WTC11 (cell line): Measurements from ENCODE around the gene BMP8B. TPM values are rescaled to one million over a fixed set of nuclear protein-coding genes. Genes with fewer than 3 reads are reported as not detected.

Experiments used
- ATAC-seq: fragments of 200-7000 bp; cut with Tn5 transposase; 2 replicates; pipeline ENCODE4 v1.10.0; 2021; ENCODE audit warnings: mild to moderate bottlenecking, moderate library complexity
- CTCF ChIA-PET: fragments of 300-600 bp; sonication (Branson Sonifier 250); formaldehyde crosslinking; loops from one replicate; lab custom pipeline; 2021; ENCODE audit warnings: antibody characterized with exemption; lab: Charles Lee
- POLR2A ChIA-PET: fragments of 350-600 bp; sonication (Branson Sonifier 250); formaldehyde crosslinking; loops from one replicate; lab custom pipeline; 2021; ENCODE audit warnings: antibody characterized with exemption; lab: Charles Lee
- DNase-seq: peaks from one replicate; pipeline ENCODE4 v3.0.0; 2021; ENCODE audit warnings: low spot score
- H3K27ac Mint-ChIP-seq: 2 replicates; pipeline ENCODE4 v1.8.0; 2021; ENCODE audit warnings: mixed read lengths
- H3K27me3 Mint-ChIP-seq: 2 replicates; pipeline ENCODE4 v1.8.0; 2021; ENCODE audit warnings: low read depth, mild to moderate bottlenecking, moderate library complexity, mixed read lengths
- H3K36me3 Mint-ChIP-seq: 2 replicates; pipeline ENCODE4 v1.8.0; 2021; ENCODE audit warnings: mixed read lengths
- H3K4me1 Mint-ChIP-seq: 2 replicates; pipeline ENCODE4 v1.8.0; 2022; ENCODE audit warnings: mixed read lengths
- H3K4me3 Mint-ChIP-seq: 2 replicates; pipeline ENCODE4 v1.8.0; 2021; ENCODE audit warnings: mild to moderate bottlenecking, moderate library complexity, mixed read lengths
- H3K9me3 Mint-ChIP-seq: 2 replicates; pipeline ENCODE4 v1.8.0; 2021; ENCODE audit warnings: mixed read lengths
- ATF1 ChIP-seq: sonication (generic); formaldehyde crosslinking; IDR thresholded peaks from 2 replicates; pipeline ENCODE4 v1.8.1; 2023; ENCODE audit warnings: mild to moderate bottlenecking, moderate library complexity, missing genetic modification reagents
- ELF4 ChIP-seq: sonication (generic); formaldehyde crosslinking; IDR thresholded peaks from 2 replicates; pipeline ENCODE4 v1.8.1; 2022; ENCODE audit warnings: low read depth, mild to moderate bottlenecking, moderate library complexity, missing genetic modification reagents
- MYBL2 ChIP-seq: sonication (generic); formaldehyde crosslinking; IDR thresholded peaks from 2 replicates; pipeline ENCODE4 v1.8.1; 2023; ENCODE audit warnings: mild to moderate bottlenecking, moderate library complexity, missing genetic modification reagents
- NFATC4 ChIP-seq: fragments of 250-450 bp; sonication (Bioruptor Pico); IDR thresholded peaks from 2 replicates; pipeline ENCODE4 v1.9.0; 2021; ENCODE audit warnings: mild to moderate bottlenecking
- NR3C1 ChIP-seq: sonication (generic); formaldehyde crosslinking; conservative IDR thresholded peaks from 2 replicates; pipeline ENCODE4 v1.8.1; 2023; ENCODE audit warnings: low read depth, mild to moderate bottlenecking, missing genetic modification reagents
- SMAD3 ChIP-seq: sonication (generic); formaldehyde crosslinking; IDR thresholded peaks from 2 replicates; pipeline ENCODE4 v1.8.0; 2022; ENCODE audit warnings: missing genetic modification reagents, mild to moderate bottlenecking, borderline replicate concordance
- ZNF138 ChIP-seq: sonication (generic); formaldehyde crosslinking; conservative IDR thresholded peaks from 2 replicates; pipeline ENCODE4 v1.8.1; 2022; ENCODE audit warnings: mild to moderate bottlenecking, moderate library complexity, missing genetic modification reagents
- ZNF219 ChIP-seq: sonication (generic); formaldehyde crosslinking; IDR thresholded peaks from 2 replicates; pipeline ENCODE4 v1.8.0; 2023; ENCODE audit warnings: missing genetic modification reagents, mild to moderate bottlenecking, borderline replicate concordance
- ZNF263 ChIP-seq: sonication (generic); formaldehyde crosslinking; IDR thresholded peaks from 2 replicates; pipeline ENCODE4 v1.8.1; 2022; ENCODE audit warnings: low read depth, mild to moderate bottlenecking, moderate library complexity, missing genetic modification reagents
- ZNF416 ChIP-seq: fragments of 250-450 bp; sonication (Bioruptor Pico); IDR thresholded peaks from 2 replicates; pipeline ENCODE4 v1.9.0; 2021; ENCODE audit warnings: mild to moderate bottlenecking, inconsistent platforms
- total RNA-seq: library from RNA; stranded (reverse); gene quantifications from 3 replicates; pipeline ENCODE4 v1.2.3, GENCODE V29; 2021
- TF ChIP-seq, protein P1 (sequence below): fragments of 250-450 bp; sonication (Bioruptor Pico); IDR thresholded peaks from 2 replicates; pipeline ENCODE4 v1.9.0; 2021; ENCODE audit warnings: mild to moderate bottlenecking
- TF ChIP-seq, protein P2 (sequence below): sonication (generic); formaldehyde crosslinking; IDR thresholded peaks from 2 replicates; pipeline ENCODE4 v1.8.0; 2022; ENCODE audit warnings: mild to moderate bottlenecking, missing genetic modification reagents
- TF ChIP-seq, protein P3 (sequence below): fragments of 250-450 bp; sonication (Bioruptor Pico); conservative IDR thresholded peaks from 2 replicates; pipeline ENCODE4 v1.9.0; 2021; ENCODE audit warnings: mild to moderate bottlenecking
- TF ChIP-seq, protein P4 (sequence below): sonication (generic); formaldehyde crosslinking; IDR thresholded peaks from 2 replicates; pipeline ENCODE4 v1.8.1; 2023; ENCODE audit warnings: mild to moderate bottlenecking, missing genetic modification reagents
- TF ChIP-seq, protein P5 (sequence below): sonication (generic); formaldehyde crosslinking; IDR thresholded peaks from 2 replicates; pipeline ENCODE4 v1.8.1; 2023; ENCODE audit warnings: mild to moderate bottlenecking, missing genetic modification reagents, moderate library complexity
- TF ChIP-seq, protein P6 (sequence below): sonication (generic); formaldehyde crosslinking; IDR thresholded peaks from 2 replicates; pipeline ENCODE4 v1.8.0; 2023; ENCODE audit warnings: missing genetic modification reagents, mild to moderate bottlenecking, borderline replicate concordance
- TF ChIP-seq, protein P7 (sequence below): fragments of 250-450 bp; sonication (Bioruptor Pico); IDR thresholded peaks from 2 replicates; pipeline ENCODE4 v1.9.0; 2021; ENCODE audit warnings: mild to moderate bottlenecking
- TF ChIP-seq, protein P8 (sequence below): fragments of 250-450 bp; sonication (Bioruptor Pico); IDR thresholded peaks from 2 replicates; pipeline ENCODE4 v1.9.0; 2021; ENCODE audit warnings: moderate library complexity, mild to moderate bottlenecking, inconsistent platforms, borderline replicate concordance
- TF ChIP-seq, protein P9 (sequence below): sonication (generic); formaldehyde crosslinking; IDR thresholded peaks from 2 replicates; pipeline ENCODE4 v1.8.1; 2022; ENCODE audit warnings: mild to moderate bottlenecking, moderate library complexity, missing genetic modification reagents

The BMP8B gene
- total RNA-seq, 1 experiment from 2014 or later: 0.74 TPM

DNA sequence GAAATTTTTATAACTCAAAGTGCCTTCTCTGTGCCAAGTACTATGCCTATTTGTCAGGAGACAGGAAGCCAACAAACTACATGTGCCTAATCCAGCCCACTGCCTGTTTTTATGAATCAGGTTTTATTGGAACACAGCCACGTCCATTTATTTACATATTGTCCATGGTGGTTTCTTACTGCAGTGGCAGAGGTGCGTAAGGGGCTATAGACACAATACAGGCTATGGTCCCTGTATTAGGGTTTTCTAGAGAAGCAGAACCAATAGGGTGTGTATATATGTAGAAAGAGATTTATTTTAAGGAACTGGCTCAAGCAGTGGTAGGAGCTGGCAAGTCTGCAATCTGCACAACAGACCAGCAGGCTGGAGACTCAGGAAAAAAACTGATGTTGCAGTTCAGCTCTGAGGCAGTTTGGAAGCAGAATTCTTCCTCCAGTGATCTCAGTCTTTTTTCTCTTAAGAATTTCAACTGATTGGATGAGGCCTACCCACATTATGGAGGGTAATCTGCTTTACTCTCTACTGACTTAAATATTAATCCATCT lies 34.6 kb downstream of the BMP8B start:
- no peaks in the 10 kb centered on the region for H3K9me3 Mint-ChIP-seq
- DNase-seq (no peak), ATAC-seq (no peak)
- no peaks in the 10 kb centered on the region for H3K27me3 Mint-ChIP-seq
- ChIA-PET POLR2A (no interaction called here), CTCF (no interaction called here)
- no peak overlapping the region for H3K27ac Mint-ChIP-seq
- H3K4me3 Mint-ChIP-seq: no peak overlapping the region
- H3K4me1 Mint-ChIP-seq: no peaks in the 10 kb centered on the region
- H3K36me3 Mint-ChIP-seq: peaks cover 61% of the 10 kb centered on the region
- TF ChIP-seq, protein P1, sequence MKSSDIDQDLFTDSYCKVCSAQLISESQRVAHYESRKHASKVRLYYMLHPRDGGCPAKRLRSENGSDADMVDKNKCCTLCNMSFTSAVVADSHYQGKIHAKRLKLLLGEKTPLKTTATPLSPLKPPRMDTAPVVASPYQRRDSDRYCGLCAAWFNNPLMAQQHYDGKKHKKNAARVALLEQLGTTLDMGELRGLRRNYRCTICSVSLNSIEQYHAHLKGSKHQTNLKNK (CRISPR knock-in tag): no peak
- TF ChIP-seq, protein P2, sequence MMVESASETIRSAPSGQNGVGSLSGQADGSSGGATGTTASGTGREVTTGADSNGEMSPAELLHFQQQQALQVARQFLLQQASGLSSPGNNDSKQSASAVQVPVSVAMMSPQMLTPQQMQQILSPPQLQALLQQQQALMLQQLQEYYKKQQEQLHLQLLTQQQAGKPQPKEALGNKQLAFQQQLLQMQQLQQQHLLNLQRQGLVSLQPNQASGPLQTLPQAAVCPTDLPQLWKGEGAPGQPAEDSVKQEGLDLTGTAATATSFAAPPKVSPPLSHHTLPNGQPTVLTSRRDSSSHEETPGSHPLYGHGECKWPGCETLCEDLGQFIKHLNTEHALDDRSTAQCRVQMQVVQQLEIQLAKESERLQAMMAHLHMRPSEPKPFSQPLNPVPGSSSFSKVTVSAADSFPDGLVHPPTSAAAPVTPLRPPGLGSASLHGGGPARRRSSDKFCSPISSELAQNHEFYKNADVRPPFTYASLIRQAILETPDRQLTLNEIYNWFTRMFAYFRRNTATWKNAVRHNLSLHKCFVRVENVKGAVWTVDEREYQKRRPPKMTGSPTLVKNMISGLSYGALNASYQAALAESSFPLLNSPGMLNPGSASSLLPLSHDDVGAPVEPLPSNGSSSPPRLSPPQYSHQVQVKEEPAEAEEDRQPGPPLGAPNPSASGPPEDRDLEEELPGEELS (CRISPR knock-in tag): no peak
- TF ChIP-seq ATF1 (CRISPR knock-in tag) (no peak), ZNF263 (CRISPR knock-in tag) (no peak), ZNF416 (CRISPR knock-in tag) (no peak), NFATC4 (CRISPR knock-in tag) (no peak), NR3C1 (CRISPR knock-in tag) (no peak), SMAD3 (CRISPR knock-in tag) (no peak), MYBL2 (CRISPR knock-in tag) (no peak), ZNF138 (no peak), ELF4 (CRISPR knock-in tag) (no peak), ZNF219 (CRISPR knock-in tag) (no peak)
- TF ChIP-seq, protein P3, sequence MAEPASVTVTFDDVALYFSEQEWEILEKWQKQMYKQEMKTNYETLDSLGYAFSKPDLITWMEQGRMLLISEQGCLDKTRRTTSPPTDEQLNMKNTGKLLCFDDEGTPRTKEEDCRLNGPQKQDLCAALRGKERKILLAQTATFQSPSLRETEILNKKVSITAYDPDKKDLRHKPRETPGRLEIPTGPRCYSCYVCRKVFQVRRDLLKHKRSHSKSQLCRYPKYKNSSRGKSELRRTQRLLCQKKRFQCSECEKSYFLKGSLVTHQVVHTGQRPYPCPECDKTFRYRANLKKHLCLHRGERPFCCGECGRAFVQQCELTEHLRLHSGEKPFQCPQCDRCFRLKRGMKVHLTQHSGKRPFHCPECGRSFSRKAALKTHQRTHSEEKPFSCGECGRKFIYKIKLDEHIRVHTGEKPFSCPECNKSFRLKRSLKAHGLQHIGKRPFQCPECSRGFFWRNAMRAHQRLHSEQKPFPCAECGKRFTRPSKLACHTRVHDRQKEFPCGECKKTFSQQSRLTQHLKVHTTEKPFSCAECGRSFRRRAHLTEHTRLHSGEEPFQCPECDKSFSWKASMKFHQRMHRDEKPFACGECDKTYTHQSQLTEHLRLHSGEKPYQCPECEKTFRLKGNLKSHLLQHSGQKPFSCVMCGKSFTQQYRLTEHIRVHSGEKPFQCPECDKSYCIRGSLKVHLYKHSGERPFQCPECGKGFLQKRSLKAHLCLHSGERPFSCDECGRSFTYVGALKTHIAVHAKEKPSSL (CRISPR knock-in tag): no peak
- TF ChIP-seq, protein P4, sequence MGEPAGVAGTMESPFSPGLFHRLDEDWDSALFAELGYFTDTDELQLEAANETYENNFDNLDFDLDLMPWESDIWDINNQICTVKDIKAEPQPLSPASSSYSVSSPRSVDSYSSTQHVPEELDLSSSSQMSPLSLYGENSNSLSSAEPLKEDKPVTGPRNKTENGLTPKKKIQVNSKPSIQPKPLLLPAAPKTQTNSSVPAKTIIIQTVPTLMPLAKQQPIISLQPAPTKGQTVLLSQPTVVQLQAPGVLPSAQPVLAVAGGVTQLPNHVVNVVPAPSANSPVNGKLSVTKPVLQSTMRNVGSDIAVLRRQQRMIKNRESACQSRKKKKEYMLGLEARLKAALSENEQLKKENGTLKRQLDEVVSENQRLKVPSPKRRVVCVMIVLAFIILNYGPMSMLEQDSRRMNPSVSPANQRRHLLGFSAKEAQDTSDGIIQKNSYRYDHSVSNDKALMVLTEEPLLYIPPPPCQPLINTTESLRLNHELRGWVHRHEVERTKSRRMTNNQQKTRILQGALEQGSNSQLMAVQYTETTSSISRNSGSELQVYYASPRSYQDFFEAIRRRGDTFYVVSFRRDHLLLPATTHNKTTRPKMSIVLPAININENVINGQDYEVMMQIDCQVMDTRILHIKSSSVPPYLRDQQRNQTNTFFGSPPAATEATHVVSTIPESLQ (CRISPR knock-in tag): no peak
- TF ChIP-seq, protein P5, sequence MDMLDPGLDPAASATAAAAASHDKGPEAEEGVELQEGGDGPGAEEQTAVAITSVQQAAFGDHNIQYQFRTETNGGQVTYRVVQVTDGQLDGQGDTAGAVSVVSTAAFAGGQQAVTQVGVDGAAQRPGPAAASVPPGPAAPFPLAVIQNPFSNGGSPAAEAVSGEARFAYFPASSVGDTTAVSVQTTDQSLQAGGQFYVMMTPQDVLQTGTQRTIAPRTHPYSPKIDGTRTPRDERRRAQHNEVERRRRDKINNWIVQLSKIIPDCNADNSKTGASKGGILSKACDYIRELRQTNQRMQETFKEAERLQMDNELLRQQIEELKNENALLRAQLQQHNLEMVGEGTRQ: no peak
- TF ChIP-seq, protein P6, sequence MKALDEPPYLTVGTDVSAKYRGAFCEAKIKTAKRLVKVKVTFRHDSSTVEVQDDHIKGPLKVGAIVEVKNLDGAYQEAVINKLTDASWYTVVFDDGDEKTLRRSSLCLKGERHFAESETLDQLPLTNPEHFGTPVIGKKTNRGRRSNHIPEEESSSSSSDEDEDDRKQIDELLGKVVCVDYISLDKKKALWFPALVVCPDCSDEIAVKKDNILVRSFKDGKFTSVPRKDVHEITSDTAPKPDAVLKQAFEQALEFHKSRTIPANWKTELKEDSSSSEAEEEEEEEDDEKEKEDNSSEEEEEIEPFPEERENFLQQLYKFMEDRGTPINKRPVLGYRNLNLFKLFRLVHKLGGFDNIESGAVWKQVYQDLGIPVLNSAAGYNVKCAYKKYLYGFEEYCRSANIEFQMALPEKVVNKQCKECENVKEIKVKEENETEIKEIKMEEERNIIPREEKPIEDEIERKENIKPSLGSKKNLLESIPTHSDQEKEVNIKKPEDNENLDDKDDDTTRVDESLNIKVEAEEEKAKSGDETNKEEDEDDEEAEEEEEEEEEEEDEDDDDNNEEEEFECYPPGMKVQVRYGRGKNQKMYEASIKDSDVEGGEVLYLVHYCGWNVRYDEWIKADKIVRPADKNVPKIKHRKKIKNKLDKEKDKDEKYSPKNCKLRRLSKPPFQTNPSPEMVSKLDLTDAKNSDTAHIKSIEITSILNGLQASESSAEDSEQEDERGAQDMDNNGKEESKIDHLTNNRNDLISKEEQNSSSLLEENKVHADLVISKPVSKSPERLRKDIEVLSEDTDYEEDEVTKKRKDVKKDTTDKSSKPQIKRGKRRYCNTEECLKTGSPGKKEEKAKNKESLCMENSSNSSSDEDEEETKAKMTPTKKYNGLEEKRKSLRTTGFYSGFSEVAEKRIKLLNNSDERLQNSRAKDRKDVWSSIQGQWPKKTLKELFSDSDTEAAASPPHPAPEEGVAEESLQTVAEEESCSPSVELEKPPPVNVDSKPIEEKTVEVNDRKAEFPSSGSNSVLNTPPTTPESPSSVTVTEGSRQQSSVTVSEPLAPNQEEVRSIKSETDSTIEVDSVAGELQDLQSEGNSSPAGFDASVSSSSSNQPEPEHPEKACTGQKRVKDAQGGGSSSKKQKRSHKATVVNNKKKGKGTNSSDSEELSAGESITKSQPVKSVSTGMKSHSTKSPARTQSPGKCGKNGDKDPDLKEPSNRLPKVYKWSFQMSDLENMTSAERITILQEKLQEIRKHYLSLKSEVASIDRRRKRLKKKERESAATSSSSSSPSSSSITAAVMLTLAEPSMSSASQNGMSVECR (CRISPR knock-in tag): no peak
- TF ChIP-seq, protein P7, sequence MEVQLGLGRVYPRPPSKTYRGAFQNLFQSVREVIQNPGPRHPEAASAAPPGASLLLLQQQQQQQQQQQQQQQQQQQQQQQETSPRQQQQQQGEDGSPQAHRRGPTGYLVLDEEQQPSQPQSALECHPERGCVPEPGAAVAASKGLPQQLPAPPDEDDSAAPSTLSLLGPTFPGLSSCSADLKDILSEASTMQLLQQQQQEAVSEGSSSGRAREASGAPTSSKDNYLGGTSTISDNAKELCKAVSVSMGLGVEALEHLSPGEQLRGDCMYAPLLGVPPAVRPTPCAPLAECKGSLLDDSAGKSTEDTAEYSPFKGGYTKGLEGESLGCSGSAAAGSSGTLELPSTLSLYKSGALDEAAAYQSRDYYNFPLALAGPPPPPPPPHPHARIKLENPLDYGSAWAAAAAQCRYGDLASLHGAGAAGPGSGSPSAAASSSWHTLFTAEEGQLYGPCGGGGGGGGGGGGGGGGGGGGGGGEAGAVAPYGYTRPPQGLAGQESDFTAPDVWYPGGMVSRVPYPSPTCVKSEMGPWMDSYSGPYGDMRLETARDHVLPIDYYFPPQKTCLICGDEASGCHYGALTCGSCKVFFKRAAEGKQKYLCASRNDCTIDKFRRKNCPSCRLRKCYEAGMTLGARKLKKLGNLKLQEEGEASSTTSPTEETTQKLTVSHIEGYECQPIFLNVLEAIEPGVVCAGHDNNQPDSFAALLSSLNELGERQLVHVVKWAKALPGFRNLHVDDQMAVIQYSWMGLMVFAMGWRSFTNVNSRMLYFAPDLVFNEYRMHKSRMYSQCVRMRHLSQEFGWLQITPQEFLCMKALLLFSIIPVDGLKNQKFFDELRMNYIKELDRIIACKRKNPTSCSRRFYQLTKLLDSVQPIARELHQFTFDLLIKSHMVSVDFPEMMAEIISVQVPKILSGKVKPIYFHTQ (CRISPR knock-in tag): no peak
- TF ChIP-seq, protein P8, sequence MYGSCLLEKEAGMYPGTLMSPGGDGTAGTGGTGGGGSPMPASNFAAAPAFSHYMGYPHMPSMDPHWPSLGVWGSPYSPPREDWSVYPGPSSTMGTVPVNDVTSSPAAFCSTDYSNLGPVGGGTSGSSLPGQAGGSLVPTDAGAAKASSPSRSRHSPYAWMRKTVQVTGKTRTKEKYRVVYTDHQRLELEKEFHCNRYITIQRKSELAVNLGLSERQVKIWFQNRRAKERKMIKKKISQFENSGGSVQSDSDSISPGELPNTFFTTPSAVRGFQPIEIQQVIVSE (CRISPR knock-in tag): no peak
- TF ChIP-seq, protein P9, sequence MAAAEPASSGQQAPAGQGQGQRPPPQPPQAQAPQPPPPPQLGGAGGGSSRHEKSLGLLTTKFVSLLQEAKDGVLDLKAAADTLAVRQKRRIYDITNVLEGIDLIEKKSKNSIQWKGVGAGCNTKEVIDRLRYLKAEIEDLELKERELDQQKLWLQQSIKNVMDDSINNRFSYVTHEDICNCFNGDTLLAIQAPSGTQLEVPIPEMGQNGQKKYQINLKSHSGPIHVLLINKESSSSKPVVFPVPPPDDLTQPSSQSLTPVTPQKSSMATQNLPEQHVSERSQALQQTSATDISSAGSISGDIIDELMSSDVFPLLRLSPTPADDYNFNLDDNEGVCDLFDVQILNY (CRISPR knock-in tag): no peak
